ENCODE results near the gene TET1.

DNA sequence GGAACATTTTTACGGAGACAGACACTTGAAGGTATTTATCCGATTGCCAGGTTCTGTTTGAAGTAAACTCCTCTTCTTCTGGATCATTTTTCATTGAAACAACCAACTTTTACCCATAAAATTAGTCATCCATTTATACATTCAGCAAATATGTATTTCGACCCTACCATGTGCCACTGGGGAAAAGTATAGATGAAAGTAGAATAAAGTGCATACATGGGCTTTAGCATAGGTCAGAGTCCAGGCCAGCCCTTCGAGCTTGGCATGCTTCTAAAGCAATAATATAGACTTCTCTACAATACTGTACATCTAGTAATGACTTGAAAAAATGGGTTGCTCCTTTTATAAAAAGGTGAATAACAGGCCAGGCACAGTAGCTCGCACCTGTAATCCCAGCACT is 42.9 kb upstream of the TET1 start:
- TF ChIP-seq, protein P1, sequence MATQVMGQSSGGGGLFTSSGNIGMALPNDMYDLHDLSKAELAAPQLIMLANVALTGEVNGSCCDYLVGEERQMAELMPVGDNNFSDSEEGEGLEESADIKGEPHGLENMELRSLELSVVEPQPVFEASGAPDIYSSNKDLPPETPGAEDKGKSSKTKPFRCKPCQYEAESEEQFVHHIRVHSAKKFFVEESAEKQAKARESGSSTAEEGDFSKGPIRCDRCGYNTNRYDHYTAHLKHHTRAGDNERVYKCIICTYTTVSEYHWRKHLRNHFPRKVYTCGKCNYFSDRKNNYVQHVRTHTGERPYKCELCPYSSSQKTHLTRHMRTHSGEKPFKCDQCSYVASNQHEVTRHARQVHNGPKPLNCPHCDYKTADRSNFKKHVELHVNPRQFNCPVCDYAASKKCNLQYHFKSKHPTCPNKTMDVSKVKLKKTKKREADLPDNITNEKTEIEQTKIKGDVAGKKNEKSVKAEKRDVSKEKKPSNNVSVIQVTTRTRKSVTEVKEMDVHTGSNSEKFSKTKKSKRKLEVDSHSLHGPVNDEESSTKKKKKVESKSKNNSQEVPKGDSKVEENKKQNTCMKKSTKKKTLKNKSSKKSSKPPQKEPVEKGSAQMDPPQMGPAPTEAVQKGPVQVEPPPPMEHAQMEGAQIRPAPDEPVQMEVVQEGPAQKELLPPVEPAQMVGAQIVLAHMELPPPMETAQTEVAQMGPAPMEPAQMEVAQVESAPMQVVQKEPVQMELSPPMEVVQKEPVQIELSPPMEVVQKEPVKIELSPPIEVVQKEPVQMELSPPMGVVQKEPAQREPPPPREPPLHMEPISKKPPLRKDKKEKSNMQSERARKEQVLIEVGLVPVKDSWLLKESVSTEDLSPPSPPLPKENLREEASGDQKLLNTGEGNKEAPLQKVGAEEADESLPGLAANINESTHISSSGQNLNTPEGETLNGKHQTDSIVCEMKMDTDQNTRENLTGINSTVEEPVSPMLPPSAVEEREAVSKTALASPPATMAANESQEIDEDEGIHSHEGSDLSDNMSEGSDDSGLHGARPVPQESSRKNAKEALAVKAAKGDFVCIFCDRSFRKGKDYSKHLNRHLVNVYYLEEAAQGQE (IDR thresholded peaks at IDR 0.05; ENCODE audit: insufficient read depth in 1 of 2, low read depth in 2 of 2, low read length in 1 of 2), result no peak
- TF ChIP-seq, protein P2, sequence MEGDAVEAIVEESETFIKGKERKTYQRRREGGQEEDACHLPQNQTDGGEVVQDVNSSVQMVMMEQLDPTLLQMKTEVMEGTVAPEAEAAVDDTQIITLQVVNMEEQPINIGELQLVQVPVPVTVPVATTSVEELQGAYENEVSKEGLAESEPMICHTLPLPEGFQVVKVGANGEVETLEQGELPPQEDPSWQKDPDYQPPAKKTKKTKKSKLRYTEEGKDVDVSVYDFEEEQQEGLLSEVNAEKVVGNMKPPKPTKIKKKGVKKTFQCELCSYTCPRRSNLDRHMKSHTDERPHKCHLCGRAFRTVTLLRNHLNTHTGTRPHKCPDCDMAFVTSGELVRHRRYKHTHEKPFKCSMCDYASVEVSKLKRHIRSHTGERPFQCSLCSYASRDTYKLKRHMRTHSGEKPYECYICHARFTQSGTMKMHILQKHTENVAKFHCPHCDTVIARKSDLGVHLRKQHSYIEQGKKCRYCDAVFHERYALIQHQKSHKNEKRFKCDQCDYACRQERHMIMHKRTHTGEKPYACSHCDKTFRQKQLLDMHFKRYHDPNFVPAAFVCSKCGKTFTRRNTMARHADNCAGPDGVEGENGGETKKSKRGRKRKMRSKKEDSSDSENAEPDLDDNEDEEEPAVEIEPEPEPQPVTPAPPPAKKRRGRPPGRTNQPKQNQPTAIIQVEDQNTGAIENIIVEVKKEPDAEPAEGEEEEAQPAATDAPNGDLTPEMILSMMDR (IDR thresholded peaks at IDR 0.05), result no peak
- TF ChIP-seq SIN3A (IDR thresholded peaks at IDR 0.05; ENCODE audit: borderline replicate concordance, insufficient read depth, low read depth, low read length), result no peak

Measured in Panc1 (cell line).